ENCODE data around the gene GLRA3.

- TF ChIP-seq CTCF (IDR thresholded peaks at IDR 0.05) (no peak), EP300 (IDR thresholded peaks at IDR 0.05) (no peak)
Observed at GRCh38 chr4:174629265-174629664, 199.8 kb downstream of the GLRA3 start.

All from ovary (tissue), 3 donors.